Glutamatergic neuron (in vitro differentiated cells): Measurements from ENCODE around the gene KDM6A. TPM values are rescaled to one million over a fixed set of nuclear protein-coding genes. Genes with fewer than 3 reads are reported as not detected.
"Not testable (repeated sequence)": the region's sequence is repeated elsewhere in the genome, so short reads cannot be mapped to it uniquely, and the experiment has no call there.

Source experiments
- DNase-seq: peaks from one replicate; pipeline ENCODE4 v3.0.0; 2022
- H3K27ac Mint-ChIP-seq: one replicate; pipeline ENCODE4 v1.8.0; 2020; ENCODE audit warnings: mild to moderate bottlenecking, mixed read lengths, inconsistent platforms; ENCODE audit not compliant: unreplicated experiment
- H3K27me3 Mint-ChIP-seq: one replicate; pipeline ENCODE4 v1.8.0; 2020; ENCODE audit warnings: mild to moderate bottlenecking, moderate library complexity, mixed read lengths, inconsistent platforms; ENCODE audit not compliant: unreplicated experiment
- H3K36me3 Mint-ChIP-seq: one replicate; pipeline ENCODE4 v1.8.0; 2020; ENCODE audit warnings: mild to moderate bottlenecking, mixed read lengths, inconsistent platforms; ENCODE audit not compliant: unreplicated experiment
- H3K4me1 Mint-ChIP-seq: one replicate; pipeline ENCODE4 v1.8.0; 2020; ENCODE audit warnings: mild to moderate bottlenecking, low read depth, mixed read lengths, inconsistent platforms; ENCODE audit not compliant: unreplicated experiment
- H3K4me3 Mint-ChIP-seq: one replicate; pipeline ENCODE4 v1.8.0; 2020; ENCODE audit warnings: mild to moderate bottlenecking, mixed read lengths, inconsistent platforms; ENCODE audit not compliant: unreplicated experiment
- H3K9me3 Mint-ChIP-seq: one replicate; pipeline ENCODE4 v1.8.0; 2020; ENCODE audit warnings: mild to moderate bottlenecking, moderate library complexity, mixed read lengths, inconsistent platforms; ENCODE audit not compliant: unreplicated experiment
- total RNA-seq: library from RNA; stranded (reverse); fragmentation: NEBNext Ultra II Directional; extraction: Animal tissue kit (Norgen Biotek cat#: 25700); gene quantifications from one replicate; pipeline ENCODE4 v1.2.1, GENCODE V29; 2021; ENCODE audit not compliant: unreplicated experiment
- TF ChIP-seq, protein P1 (sequence below): fragments of 200-600 bp; sonication (generic); IDR thresholded peaks from one replicate; pipeline ENCODE4 v1.5.0; 2021; ENCODE audit not compliant: partially characterized antibody, unreplicated experiment

KDM6A gene
- total RNA-seq, 1 donor from 2014 or later = 26.5 TPM

DNA sequence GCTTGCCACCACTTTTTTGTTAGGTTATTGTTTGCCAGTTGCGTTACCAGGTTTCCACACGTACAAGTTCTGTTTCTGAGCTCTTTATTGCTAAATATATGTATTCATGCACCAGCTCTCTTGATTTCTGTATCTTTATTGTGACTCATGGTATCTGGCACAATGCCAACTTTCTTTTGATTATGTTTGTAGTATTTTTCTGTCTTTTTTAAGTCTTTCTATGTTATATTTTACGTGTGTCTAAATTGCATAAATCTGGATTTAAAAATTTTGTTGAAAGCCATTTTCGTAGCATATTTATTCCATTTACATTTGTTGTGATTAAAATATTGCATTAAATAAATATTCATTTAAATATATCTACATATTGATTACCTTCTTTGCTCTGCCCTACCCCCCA, 73.8 kb downstream of the KDM6A start:
- Mint-ChIP-seq H3K36me3 (no peaks in the 10 kb centered on the region), H3K4me3 (no peak overlapping the region), H3K4me1 (no peaks in the 10 kb centered on the region), H3K27ac (no peak overlapping the region), H3K9me3 (peaks cover 3% of the 10 kb centered on the region), H3K27me3 (no peaks in the 10 kb centered on the region)
- no peak for DNase-seq
- TF ChIP-seq, protein P1, sequence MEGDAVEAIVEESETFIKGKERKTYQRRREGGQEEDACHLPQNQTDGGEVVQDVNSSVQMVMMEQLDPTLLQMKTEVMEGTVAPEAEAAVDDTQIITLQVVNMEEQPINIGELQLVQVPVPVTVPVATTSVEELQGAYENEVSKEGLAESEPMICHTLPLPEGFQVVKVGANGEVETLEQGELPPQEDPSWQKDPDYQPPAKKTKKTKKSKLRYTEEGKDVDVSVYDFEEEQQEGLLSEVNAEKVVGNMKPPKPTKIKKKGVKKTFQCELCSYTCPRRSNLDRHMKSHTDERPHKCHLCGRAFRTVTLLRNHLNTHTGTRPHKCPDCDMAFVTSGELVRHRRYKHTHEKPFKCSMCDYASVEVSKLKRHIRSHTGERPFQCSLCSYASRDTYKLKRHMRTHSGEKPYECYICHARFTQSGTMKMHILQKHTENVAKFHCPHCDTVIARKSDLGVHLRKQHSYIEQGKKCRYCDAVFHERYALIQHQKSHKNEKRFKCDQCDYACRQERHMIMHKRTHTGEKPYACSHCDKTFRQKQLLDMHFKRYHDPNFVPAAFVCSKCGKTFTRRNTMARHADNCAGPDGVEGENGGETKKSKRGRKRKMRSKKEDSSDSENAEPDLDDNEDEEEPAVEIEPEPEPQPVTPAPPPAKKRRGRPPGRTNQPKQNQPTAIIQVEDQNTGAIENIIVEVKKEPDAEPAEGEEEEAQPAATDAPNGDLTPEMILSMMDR = no peak

DNA sequence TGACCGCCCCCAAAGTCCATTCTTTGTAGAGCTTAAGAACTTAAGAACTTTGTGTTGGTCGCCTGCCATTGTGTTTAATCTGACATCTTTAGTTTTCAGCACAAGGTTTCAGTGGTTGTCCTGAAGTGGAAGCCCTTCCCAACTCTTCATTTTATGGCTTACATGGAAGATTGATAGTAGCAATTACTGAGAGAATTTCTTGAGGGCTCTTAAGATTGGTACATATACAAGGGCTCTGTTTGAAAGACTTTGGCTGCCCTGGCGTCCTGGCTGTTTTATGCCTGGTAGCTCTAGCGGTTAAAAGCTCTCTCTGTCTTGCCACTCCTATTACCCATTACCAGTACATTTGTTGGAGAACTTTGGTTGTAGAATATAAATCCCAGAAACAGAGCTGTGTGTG, 75.0 kb downstream of the KDM6A start:
- H3K36me3 Mint-ChIP-seq = no peaks in the 10 kb centered on the region
- H3K9me3 Mint-ChIP-seq = peaks cover 3% of the 10 kb centered on the region
- no peak overlapping the region for H3K4me3 Mint-ChIP-seq
- no peak overlapping the region for H3K27ac Mint-ChIP-seq
- TF ChIP-seq, protein P1 = no peak
- no peak for DNase-seq
- H3K27me3 Mint-ChIP-seq = no peaks in the 10 kb centered on the region
- no peaks in the 10 kb centered on the region for H3K4me1 Mint-ChIP-seq

DNA sequence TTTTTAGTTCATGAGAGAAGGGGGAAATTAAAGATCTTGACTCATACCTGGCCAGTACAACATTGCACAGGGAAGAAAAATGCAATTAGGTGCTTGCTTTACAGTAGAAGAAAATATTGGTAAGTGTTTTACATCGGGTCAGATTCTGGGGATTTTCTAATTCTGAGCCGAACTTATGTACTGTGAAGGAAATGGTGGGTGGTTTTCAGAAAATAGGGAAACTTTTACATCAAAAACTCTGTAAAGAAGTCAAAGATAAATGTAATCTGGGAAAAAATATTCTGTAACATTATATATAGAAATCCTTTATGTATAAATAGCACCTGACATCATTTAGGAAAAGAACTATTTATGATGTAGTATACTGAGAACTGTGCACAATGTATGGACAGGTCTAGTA, 75.4 kb downstream of the KDM6A start:
- TF ChIP-seq, protein P1 = no peak
- Mint-ChIP-seq H3K9me3 (peaks cover 3% of the 10 kb centered on the region), H3K4me3 (no peak overlapping the region), H3K27me3 (no peaks in the 10 kb centered on the region), H3K36me3 (no peaks in the 10 kb centered on the region), H3K4me1 (no peaks in the 10 kb centered on the region), H3K27ac (no peak overlapping the region)
- no peak for DNase-seq

DNA sequence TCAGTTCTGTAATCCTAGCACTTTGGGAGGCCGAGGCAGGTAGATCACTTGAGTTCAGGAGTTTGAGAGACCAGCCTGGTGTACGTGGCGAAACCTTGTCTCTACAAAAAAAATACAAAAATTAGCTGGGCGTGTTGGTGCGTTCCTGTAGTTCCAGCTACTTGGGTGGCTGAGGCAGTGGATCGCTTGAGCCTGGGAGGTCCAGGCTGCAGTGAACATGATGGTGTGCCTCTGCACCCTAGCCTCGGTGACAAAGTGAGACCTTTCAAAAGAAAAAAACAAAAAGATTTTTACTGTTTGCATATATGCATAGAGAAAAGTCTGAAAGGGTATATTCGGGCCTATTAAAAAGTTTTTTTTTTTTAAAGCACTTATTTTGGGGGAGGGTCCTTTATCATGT, 76.1 kb downstream of the KDM6A start:
- no peaks in the 10 kb centered on the region for H3K27me3 Mint-ChIP-seq
- DNase-seq = no peak
- H3K4me3 Mint-ChIP-seq = no peak overlapping the region
- TF ChIP-seq, protein P1 = no peak
- H3K9me3 Mint-ChIP-seq = peaks cover 3% of the 10 kb centered on the region
- H3K36me3 Mint-ChIP-seq = no peaks in the 10 kb centered on the region
- no peak overlapping the region for H3K27ac Mint-ChIP-seq
- no peaks in the 10 kb centered on the region for H3K4me1 Mint-ChIP-seq

DNA sequence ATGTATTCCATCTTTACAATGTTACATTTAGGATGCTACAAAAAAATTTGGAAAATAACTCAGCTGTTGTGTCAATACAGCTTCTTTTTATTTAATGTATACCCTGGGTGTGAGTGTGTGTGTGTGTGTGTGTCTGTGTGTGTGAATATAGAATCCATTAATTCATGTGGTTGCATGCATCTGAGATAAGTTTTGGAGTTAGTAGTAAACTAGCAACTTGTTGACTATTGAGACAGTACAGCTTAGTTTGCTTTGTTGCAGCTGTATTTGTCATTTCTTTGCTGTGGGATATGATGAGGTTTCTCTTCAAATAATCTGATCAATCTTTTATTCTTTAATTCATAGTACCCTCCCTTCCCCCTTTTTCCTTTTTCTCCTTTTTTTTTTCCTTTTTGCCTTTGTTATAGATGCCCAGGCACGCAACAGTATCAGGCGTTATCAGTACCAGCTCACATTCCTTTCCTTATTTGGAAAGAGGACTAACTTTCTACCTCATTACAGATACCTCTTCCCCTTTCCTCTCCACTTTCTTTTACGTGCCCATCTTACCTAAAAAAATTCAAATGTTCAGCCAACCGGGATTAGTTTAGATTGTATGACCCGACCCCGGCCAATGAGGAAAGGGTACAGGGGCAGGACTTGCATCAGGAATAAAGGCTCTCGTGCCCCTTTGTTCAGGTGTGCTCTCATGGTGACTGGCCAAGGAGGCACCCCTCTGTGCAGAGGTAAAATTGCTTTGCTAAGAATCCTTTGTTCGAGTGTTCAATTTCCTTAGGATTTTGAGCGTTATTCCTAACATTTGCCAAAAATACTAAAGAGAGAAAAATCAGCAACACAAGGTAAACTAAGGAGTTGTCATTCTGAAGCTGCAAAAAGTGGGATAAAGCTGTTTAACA, 77.7 kb downstream of the KDM6A start:
- H3K4me1 Mint-ChIP-seq, H3K27ac Mint-ChIP-seq, H3K27me3 Mint-ChIP-seq, H3K36me3 Mint-ChIP-seq, H3K9me3 Mint-ChIP-seq, H3K4me3 Mint-ChIP-seq, DNase-seq: not testable (repeated sequence)
